Hematopoietic multipotent progenitor cell (in vitro differentiated cells): ENCODE data around the gene TMEM131L. TPM values are rescaled to one million over a fixed set of nuclear protein-coding genes. Genes with fewer than 3 reads are reported as not detected.

Source experiments
- DNase-seq, 3 donors: peaks; one replicate each; pipeline ENCODE4 v3.0.0-alpha.2; 2011 to 2015; ENCODE audit warnings: low read depth in 2 of 3, low spot score in 2 of 3
- total RNA-seq: library from RNA; depleted of rRNA; stranded (reverse); fragments of >200 nt; gene quantifications from one replicate; pipeline ENCODE4 v1.2.3, GENCODE V29; 2012

Gene TMEM131L
- total RNA-seq, 1 donor: 19.7 TPM

GRCh38 chr4:153471698-153472093 lies 5.5 kb downstream of the TMEM131L start:
- no peak for DNase-seq

GRCh38 chr4:153472122-153473037 lies 6.2 kb downstream of the TMEM131L start:
- no peak for DNase-seq

GRCh38 chr4:153474251-153474650 lies 8.1 kb downstream of the TMEM131L start:
- no peak for DNase-seq

GRCh38 chr4:153476829-153477574 lies 10.8 kb downstream of the TMEM131L start:
- DNase-seq: no peak

DNA sequence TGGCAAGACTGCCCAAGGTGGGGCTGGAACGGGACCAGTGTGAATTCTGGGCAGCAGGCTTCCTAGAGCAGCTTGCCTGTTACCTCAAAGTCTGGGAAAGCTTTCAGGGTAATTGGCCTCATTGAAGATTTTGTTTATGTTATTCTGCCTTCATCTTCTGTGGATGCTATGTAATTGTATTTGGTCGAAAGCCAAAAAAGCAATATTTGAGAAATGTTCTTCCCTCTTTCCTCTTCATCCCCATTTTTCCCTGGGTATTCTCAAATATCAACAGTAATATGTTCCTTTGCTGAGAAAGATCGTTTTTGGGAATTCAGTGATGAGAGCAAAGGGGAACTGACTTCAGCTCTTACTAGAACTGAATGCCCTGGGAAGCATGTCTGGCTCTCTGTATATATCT lies 12.9 kb downstream of the TMEM131L start:
- DNase-seq: no peak

GRCh38 chr4:153480704-153481103 lies 14.5 kb downstream of the TMEM131L start:
- no peak for DNase-seq

DNA sequence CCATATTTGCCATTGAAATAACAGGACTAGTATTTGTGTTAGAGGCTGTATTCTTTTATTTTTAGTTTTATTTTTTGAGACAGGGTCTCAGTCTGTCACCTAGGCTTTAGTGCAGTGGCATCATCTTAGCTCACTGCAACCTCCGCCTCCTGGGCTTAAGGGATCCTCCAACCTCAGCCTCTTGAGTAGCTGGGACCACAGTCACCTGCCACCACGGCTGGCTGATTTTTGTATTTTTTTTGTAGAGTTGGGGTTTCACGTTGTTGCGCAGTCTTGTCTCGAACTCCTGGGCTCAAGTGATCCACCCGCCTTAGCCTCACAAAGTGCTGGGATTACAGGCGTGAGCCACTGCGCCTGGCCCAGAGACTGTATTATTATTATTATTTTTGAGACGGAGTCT lies 15.3 kb downstream of the TMEM131L start:
- DNase-seq: no peak

GRCh38 chr4:153483432-153484418 lies 17.6 kb downstream of the TMEM131L start:
- no peak for DNase-seq

GRCh38 chr4:153485359-153485758 lies 19.2 kb downstream of the TMEM131L start:
- no peak for DNase-seq

- DNase-seq: no peak
Measured at GRCh38 chr4:153485860-153486259, 19.7 kb downstream of the TMEM131L start.

GRCh38 chr4:153486281-153487151 lies 20.4 kb downstream of the TMEM131L start:
- DNase-seq: no peak

DNA sequence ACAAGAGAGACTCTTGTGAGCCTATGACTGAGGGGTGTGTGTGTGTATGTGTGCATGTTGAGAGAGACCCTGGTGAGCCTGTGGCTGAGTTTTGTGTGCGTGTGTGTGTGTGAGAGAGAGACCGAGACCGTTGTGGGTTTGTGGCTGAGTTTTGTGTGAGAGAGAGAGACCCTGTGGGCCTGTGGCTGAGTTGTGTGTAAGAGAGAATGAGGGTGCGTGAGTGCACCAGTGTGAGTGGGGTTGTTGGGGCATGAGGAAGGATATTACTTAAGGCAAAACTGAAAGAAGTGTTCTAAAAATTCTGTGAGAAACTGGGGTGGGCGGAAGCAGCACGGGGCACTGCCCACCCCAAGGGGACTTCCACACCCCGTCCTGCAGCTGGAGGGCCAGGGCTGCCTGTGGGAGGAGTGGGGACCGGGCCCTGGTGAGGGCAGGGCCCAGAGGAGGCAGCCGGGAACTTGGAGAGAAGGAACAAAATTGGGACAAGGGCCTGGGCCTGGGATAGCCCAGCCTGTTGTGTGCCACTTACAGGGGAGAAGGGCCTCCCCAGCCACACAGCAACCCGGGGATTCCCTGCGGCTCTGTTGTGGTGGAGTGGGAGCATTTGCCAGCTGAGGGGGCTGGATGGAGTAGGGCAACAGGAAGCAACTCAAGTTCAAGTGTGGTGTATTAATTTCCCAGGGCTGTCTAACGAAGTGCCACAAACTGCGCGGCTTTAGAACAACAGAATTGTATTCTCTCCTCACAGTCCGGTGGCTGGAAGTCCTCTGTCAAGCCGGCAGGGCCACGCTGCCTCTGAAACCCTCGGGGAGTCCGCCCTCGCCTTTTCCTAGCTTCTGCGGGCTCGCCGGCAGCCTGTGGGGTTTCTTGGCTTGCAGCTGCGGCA lies 22.1 kb downstream of the TMEM131L start:
- DNase-seq: peak; percentile 55 to 83 (median 75)

DNA sequence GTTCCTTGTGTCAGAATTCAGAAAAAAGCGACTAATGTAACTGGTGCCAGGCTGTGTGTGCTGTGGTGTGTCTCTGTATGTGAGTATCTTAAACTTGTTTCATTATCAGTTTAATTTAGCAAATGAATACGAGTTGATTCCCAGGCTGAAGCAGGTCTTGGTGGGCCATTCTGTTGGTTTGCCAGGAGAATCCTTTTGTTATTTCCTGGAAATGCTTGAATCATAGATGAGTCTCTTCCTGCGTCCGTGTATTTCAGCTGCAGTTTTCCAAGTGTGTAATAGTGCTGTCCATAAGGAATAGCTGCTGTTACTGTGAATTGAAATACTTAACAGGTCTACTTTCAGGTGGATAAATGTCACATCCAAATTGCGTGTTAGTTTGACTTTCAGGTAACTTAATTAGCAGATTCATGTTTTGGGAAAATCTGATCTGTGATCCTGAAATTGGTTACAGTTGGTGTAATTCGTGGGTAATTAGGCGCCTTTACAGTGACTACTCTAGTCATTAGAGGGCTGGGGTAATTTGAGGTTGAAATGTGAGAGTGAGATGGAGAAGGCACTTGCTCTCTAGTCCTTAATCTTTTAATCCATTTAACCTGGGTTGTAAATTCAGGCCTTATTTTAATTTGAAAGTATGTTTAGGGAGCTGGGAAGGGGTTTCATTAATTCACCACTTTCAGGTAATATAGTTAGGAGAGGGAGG lies 23.8 kb downstream of the TMEM131L start:
- DNase-seq: no peak

- DNase-seq: no peak
Measured at GRCh38 chr4:153490985-153491483, 24.9 kb downstream of the TMEM131L start.

DNA sequence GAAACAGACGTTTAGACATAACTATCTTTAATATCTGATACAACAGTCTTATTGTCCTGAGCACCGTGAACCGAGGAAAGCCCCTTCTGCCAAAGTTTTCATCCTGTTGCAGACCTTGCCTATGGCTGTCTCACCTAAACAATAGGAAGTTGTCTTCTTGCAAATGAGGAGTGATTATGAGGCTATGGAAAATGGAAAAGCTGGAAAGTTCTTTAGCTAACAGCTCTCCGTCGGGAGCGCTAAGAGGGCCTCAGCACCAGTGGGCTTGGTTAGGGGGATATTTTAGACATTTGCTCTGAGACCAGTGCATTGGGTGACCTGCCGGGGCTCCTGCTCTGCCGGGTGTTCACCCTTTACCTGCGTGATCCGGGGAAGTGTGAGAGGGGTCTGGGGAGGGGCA lies 28.4 kb downstream of the TMEM131L start:
- DNase-seq: no peak

DNA sequence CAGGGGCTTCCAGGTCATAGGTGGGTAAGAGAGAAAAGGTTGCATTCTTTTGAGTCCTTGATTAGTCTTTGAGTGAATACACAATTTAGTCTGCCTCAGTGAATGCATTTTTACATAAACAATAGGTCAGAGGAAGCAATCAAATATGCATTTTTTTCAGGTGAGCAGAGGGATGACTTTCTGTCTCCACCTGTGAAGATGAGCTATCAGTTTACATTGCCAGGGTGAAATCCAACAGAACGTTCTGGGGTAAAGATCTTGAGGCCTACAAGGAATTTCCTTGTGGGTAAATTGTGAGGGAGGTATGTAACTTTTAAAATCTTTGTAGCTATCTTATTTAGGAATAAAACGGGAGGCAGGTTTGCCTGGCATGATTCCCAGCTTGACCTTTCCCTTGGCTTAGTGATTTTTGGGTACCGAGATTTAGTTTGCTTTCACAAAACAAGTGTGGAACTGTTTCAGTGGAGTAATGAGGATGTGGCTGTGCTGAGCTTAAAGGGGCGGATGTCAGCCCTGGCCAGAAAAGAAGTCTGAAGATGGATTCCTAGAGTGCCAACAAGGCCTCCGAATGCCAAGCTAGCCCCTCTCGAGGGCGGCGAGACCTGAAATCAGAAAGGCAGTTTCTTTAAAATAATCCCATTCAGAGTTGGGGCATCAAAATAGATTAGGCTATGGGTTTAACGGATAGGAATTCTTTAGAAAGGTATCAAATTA lies 29.5 kb downstream of the TMEM131L start:
- DNase-seq: no peak

- DNase-seq: peak in 1 of 3 donors; percentile 35
Measured at GRCh38 chr4:153497091-153497531, 31.0 kb downstream of the TMEM131L start.
